B cell (primary cell): Measurements from ENCODE around the gene EML3. TPM values are rescaled to one million over a fixed set of nuclear protein-coding genes. Genes with fewer than 3 reads are reported as not detected.

Experiments
- ATAC-seq: fragments of 200-7000 bp; cut with Tn5 transposase; one replicate; pipeline ENCODE4 v1.10.0; 2021; ENCODE audit warnings: low read depth, mild to moderate bottlenecking, moderate number of reproducible peaks, moderate library complexity
- CTCF ChIA-PET: fragments of 350-600 bp; sonication (Branson Sonifier 250); formaldehyde crosslinking; loops from one replicate; lab custom pipeline; 2021; ENCODE audit warnings: antibody characterized with exemption, inconsistent platforms; lab: Charles Lee
- POLR2A ChIA-PET: fragments of 350-600 bp; sonication (Branson Sonifier 250); formaldehyde crosslinking; loops from one replicate; lab custom pipeline; 2021; ENCODE audit warnings: antibody characterized with exemption; lab: Charles Lee
- DNase-seq: peaks from one replicate; pipeline ENCODE4 v3.0.0; 2013
- H2AFZ ChIP-seq: 2 replicates; pipeline ENCODE4 v1.6.1; 2012; ENCODE audit warnings: mild to moderate bottlenecking, low read depth, low read length; ENCODE audit not compliant: insufficient read depth, poor library complexity, severe bottlenecking
- H3K27ac ChIP-seq, 2 donors: 1 replicate in 1 of 2; 2 replicates in 1 of 2; pipeline ENCODE4 v1.5.1; 2012 to 2013; ENCODE audit warnings: low read length in 2 of 2, mild to moderate bottlenecking in 2 of 2, moderate library complexity in 1 of 2
- H3K27me3 ChIP-seq, 4 experiments: fragments of 200-600 bp in 1 of 4; sonication (generic) in 1 of 4; replicated peaks in 1 of 4; 1 replicate in 2 of 4; 2 replicates in 2 of 4; pipeline versions ENCODE4 v1.6.1 to v1.7.0; 2013 to 2016; ENCODE audit warnings: low read length in 3 of 4, mild to moderate bottlenecking in 2 of 4, mixed read lengths in 1 of 4, moderate library complexity in 1 of 4; ENCODE audit not compliant: insufficient read depth in 4 of 4, control insufficient read depth in 3 of 4; ENCODE audit errors: control extremely low read depth in 1 of 4
- H3K36me3 ChIP-seq, 2 experiments: replicated peaks in 1 of 2; 1 replicate in 1 of 2; 2 replicates in 1 of 2; pipeline versions ENCODE4 v1.6.1 to v1.7.1; 2013; ENCODE audit warnings: low read length in 1 of 2; ENCODE audit not compliant: insufficient read depth in 2 of 2, control insufficient read depth in 1 of 2; ENCODE audit errors: control extremely low read depth in 1 of 2, extremely low read depth in 1 of 2
- H3K4me1 ChIP-seq, 2 donors: fragments of 200-600 bp in 1 of 2; sonication (generic) in 1 of 2; 1 replicate in 1 of 2; 2 replicates in 1 of 2; pipeline versions ENCODE4 v1.5.1 to v1.6.1; 2013 to 2017; ENCODE audit warnings: low read length in 2 of 2; ENCODE audit not compliant: control insufficient read depth in 2 of 2, insufficient read depth in 2 of 2
- H3K4me2 ChIP-seq: replicated peaks from 2 replicates; pipeline ENCODE3; 2012; ENCODE audit warnings: mild to moderate bottlenecking, low read depth, low read length; ENCODE audit not compliant: poor library complexity, severe bottlenecking
- H3K4me3 ChIP-seq, 5 experiments: fragments of 200-600 bp in 1 of 5; sonication (generic) in 1 of 5; 1 replicate in 3 of 5; 2 replicates in 2 of 5; pipeline versions ENCODE4 v1.5.1 to v1.7.0; 2011 to 2016; ENCODE audit warnings: low read length in 4 of 5, mild to moderate bottlenecking in 4 of 5, low read depth in 2 of 5, control low read depth in 1 of 5, moderate library complexity in 1 of 5; ENCODE audit not compliant: insufficient read depth in 1 of 5; ENCODE audit errors: control extremely low read depth in 1 of 5, extremely low read depth in 1 of 5
- H3K79me2 ChIP-seq: fragments of 200-600 bp; sonication (generic); one replicate; pipeline ENCODE4 v1.6.0; 2016; ENCODE audit warnings: low read length; ENCODE audit not compliant: control insufficient read depth, insufficient read depth
- H3K9ac ChIP-seq: fragments of 200-600 bp; sonication (generic); 2 replicates; pipeline ENCODE4 v1.6.1; 2017; ENCODE audit warnings: mild to moderate bottlenecking, low read length, moderate library complexity
- H3K9me3 ChIP-seq, 3 donors: one replicate each; pipeline versions ENCODE4 v1.6.1 to v1.7.1; 2013; ENCODE audit warnings: low read length in 2 of 3; ENCODE audit not compliant: control insufficient read depth in 2 of 3, insufficient read depth in 1 of 3; ENCODE audit errors: control extremely low read depth in 1 of 3
- H4K20me1 ChIP-seq: 2 replicates; pipeline ENCODE4 v1.6.0; 2012; ENCODE audit warnings: mild to moderate bottlenecking, low read length; ENCODE audit not compliant: insufficient read depth, control insufficient read depth, poor library complexity, severe bottlenecking
- H3K27ac Mint-ChIP-seq: one replicate; pipeline ENCODE4 v1.8.0; 2021; ENCODE audit warnings: mixed read lengths
- H3K27me3 Mint-ChIP-seq: one replicate; pipeline ENCODE4 v1.8.0; 2021; ENCODE audit warnings: mixed read lengths
- H3K4me1 Mint-ChIP-seq: one replicate; pipeline ENCODE4 v1.8.0; 2021; ENCODE audit warnings: mixed read lengths
- H3K4me3 Mint-ChIP-seq: one replicate; pipeline ENCODE4 v1.8.0; 2021; ENCODE audit warnings: mixed read lengths
- H3K9me3 Mint-ChIP-seq: one replicate; pipeline ENCODE4 v1.8.0; 2022; ENCODE audit warnings: mixed read lengths; ENCODE audit not compliant: insufficient read depth
- EZH2 ChIP-seq: IDR thresholded peaks from 2 replicates; pipeline ENCODE4 v1.6.1; 2012; ENCODE audit warnings: borderline replicate concordance, low read depth, mild to moderate bottlenecking, moderate library complexity, low read length; ENCODE audit not compliant: insufficient read depth, poor library complexity, severe bottlenecking
- WGBS: methylation state at CpG from one replicate; pipeline ENCODE4 v1.1.5; 2013; ENCODE audit warnings: missing lambda C conversion rate; ENCODE audit not compliant: insufficient coverage; 5-methylcytosine and 5-hydroxymethylcytosine counted together
- intact Hi-C: fragments of 100-400 bp; cut with micrococcal nuclease; formaldehyde crosslinking; loops from one replicate; pipeline ENCODE4 v1.10.0; 2022
- polyA plus RNA-seq: library from polyadenylated mRNA; depleted of rRNA; stranded (reverse); fragments of >200 nt; gene quantifications from 2 replicates; pipeline ENCODE4 v1.2.3, GENCODE V29; 2012
- total RNA-seq, 2 donors: library from RNA; stranded (reverse); fragments of 120-200 nt in 1 of 2; gene quantifications; 1 replicate in 1 of 2; 2 replicates in 1 of 2; pipeline versions ENCODE4 v1.2.3 to v1.2.4, GENCODE V29; 2013 to 2022
- TF ChIP-seq, protein P1 (sequence below): fragments of 200-600 bp; IDR thresholded peaks from one replicate; pipeline ENCODE4 v1.8.0; 2022; ENCODE audit warnings: antibody characterized with exemption, mild to moderate bottlenecking

EML3 gene
- total and polyA plus RNA-seq, 2 donors (not counting 1 experiment from before 2014, with no cell fraction given): 127 to 128 TPM

DNA sequence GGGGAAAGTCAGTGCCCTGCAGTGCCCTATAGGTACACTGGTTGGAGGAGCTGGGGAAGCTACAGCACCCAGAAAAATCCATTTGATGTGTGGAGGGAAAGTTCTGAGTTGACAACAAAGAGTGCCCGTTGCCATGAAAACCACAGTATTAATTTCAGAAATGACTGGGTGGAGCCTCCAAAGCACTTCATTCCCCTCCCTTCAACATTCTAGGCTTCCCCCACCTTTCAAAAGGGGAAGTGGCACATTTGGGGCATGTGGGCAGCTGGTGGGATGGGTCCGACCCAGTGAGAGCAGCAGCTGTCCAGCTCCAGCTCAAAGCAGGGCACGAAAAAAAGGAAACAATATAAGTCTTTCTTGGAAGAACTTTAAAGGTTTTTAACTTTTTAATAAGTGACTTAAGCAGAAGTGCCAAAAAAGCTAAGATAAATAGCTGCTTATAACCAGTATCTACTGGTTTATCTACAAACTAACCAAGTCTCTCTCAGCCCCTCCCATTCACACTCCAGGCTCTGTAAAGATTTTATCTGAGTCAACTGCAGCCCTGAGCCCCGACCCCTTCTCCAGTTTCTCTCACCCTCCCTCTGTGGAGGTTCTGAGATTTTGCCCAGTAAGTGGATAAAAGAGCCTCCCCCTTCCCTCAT lies 57.0 kb downstream of the EML3 start:
- TF ChIP-seq, protein P1, sequence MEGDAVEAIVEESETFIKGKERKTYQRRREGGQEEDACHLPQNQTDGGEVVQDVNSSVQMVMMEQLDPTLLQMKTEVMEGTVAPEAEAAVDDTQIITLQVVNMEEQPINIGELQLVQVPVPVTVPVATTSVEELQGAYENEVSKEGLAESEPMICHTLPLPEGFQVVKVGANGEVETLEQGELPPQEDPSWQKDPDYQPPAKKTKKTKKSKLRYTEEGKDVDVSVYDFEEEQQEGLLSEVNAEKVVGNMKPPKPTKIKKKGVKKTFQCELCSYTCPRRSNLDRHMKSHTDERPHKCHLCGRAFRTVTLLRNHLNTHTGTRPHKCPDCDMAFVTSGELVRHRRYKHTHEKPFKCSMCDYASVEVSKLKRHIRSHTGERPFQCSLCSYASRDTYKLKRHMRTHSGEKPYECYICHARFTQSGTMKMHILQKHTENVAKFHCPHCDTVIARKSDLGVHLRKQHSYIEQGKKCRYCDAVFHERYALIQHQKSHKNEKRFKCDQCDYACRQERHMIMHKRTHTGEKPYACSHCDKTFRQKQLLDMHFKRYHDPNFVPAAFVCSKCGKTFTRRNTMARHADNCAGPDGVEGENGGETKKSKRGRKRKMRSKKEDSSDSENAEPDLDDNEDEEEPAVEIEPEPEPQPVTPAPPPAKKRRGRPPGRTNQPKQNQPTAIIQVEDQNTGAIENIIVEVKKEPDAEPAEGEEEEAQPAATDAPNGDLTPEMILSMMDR: no peak
- no peak for TF ChIP-seq EZH2
- intact Hi-C loops: loop anchor here (1.0 to 5.0 kb wide), 8 partner anchors 9 to 1199 kb away; partner anchors contain the start of genes AHNAK and EEF1G
- H3K4me2 ChIP-seq: peak overlapping the region; percentile 74
- no peaks in the 10 kb centered on the region for H3K9me3 ChIP-seq
- Mint-ChIP-seq H3K27me3 (no peaks in the 10 kb centered on the region), H3K4me3 (peak overlapping the region; percentile 80), H3K4me1 (peaks cover 79% of the 10 kb centered on the region), H3K27ac (peak overlapping the region; percentile 96), H3K9me3 (no peaks in the 10 kb centered on the region)
- H3K27me3 ChIP-seq: no peaks in the 10 kb centered on the region
- peak overlapping the region in 4 of 5 experiments; percentile 0 to 53 (median 26) for H3K4me3 ChIP-seq
- peak overlapping the region; percentile 98 to 99 for H3K27ac ChIP-seq
- peak overlapping the region; percentile 44 for H3K9ac ChIP-seq
- peak; percentile 57 for ATAC-seq
- DNase-seq: peak; percentile 95
- H3K36me3 ChIP-seq: peaks cover 7 to 24% of the 10 kb centered on the region in 2 experiments
- H4K20me1 ChIP-seq: peaks cover under 1% of the 10 kb centered on the region
- H3K4me1 ChIP-seq: peaks cover 72 to 86% of the 10 kb centered on the region in 2 donors
- H2AFZ ChIP-seq: no peak overlapping the region
- ChIA-PET POLR2A (interaction anchor here (0.8 to 9.3 kb wide), 7 partner anchors 9 to 286 kb away, joined by 3 to 119 read pairs (median 5); partner anchors contain the start of genes AHNAK, EEF1G, TUT1 and WDR74), CTCF (interaction anchor here (0.5 to 13.2 kb wide), 8 partner anchors 9 to 177 kb away, joined by 3 to 376 read pairs (median 4); partner anchors contain the start of genes AHNAK and TUT1)
- H3K79me2 ChIP-seq: peaks cover 19% of the 10 kb centered on the region
- no CpG with 5 or more reads among the region's 4 CpGs for WGBS
